HG02970 (cell line): ENCODE measurements around the gene PLEKHG4B.
"Not testable (repeated sequence)": the region's sequence is repeated elsewhere in the genome, so short reads cannot be mapped to it uniquely, and the experiment has no call there.

Source experiments
- ATAC-seq: cut with Tn5 transposase; IDR thresholded peaks from one replicate; pipeline ENCODE4 v1.9.1; 2021; ENCODE audit warnings: mild to moderate bottlenecking, moderate library complexity, moderate number of reproducible peaks; ENCODE audit not compliant: unreplicated experiment, low FRiP score

The PLEKHG4B gene

GRCh38 chr5:154826-155225 lies 62.9 kb downstream of the PLEKHG4B start:
- no peak for ATAC-seq

GRCh38 chr5:155651-156410 lies 63.9 kb downstream of the PLEKHG4B start:
- no peak for ATAC-seq

- no peak for ATAC-seq
These were observed 64.6 kb downstream of the PLEKHG4B start for GRCh38 chr5:156411-157072.

- no peak for ATAC-seq
These were observed 65.3 kb downstream of the PLEKHG4B start for GRCh38 chr5:157126-157715.

- no peak for ATAC-seq
These were observed 65.8 kb downstream of the PLEKHG4B start for GRCh38 chr5:157801-158200.

GRCh38 chr5:158807-159447 lies 67.0 kb downstream of the PLEKHG4B start:
- no peak for ATAC-seq

GRCh38 chr5:159448-160172 lies 67.6 kb downstream of the PLEKHG4B start:
- no peak for ATAC-seq

GRCh38 chr5:160173-160510 lies 68.2 kb downstream of the PLEKHG4B start:
- ATAC-seq, result no peak

- ATAC-seq, result no peak
These were observed 69.2 kb downstream of the PLEKHG4B start for GRCh38 chr5:160921-161802.

- ATAC-seq, result no peak
These were observed 69.8 kb downstream of the PLEKHG4B start for GRCh38 chr5:161803-162110.

GRCh38 chr5:162190-162564 lies 70.2 kb downstream of the PLEKHG4B start:
- ATAC-seq, result no peak

GRCh38 chr5:162565-163337 lies 70.8 kb downstream of the PLEKHG4B start:
- no peak for ATAC-seq

GRCh38 chr5:163338-163620 lies 71.3 kb downstream of the PLEKHG4B start:
- ATAC-seq, result no peak

- ATAC-seq, result no peak
These were observed 71.9 kb downstream of the PLEKHG4B start for GRCh38 chr5:163841-164240.

- ATAC-seq, result no peak
These were observed 72.3 kb downstream of the PLEKHG4B start for GRCh38 chr5:164244-164643.

GRCh38 chr5:164783-165182 lies 72.8 kb downstream of the PLEKHG4B start:
- not testable (repeated sequence) for ATAC-seq

GRCh38 chr5:166441-167372 lies 74.7 kb downstream of the PLEKHG4B start:
- no peak for ATAC-seq

- no peak for ATAC-seq
These were observed 75.5 kb downstream of the PLEKHG4B start for GRCh38 chr5:167511-167910.
